ENCODE measurements around the gene ANKZF1.

ANKZF1 gene

GRCh38 chr2:219209236-219210195, 20.1 kb upstream of the ANKZF1 start:
- DNase-seq, result no peak

GRCh38 chr2:219210196-219210885, 19.3 kb upstream of the ANKZF1 start:
- DNase-seq, result no peak

GRCh38 chr2:219210886-219211362, 18.7 kb upstream of the ANKZF1 start:
- DNase-seq, result no peak

- no peak for DNase-seq
Measured at GRCh38 chr2:219213026-219213415, 16.6 kb upstream of the ANKZF1 start.

- DNase-seq, result no peak
Measured at GRCh38 chr2:219213486-219214071, 16.0 kb upstream of the ANKZF1 start.

GRCh38 chr2:219214141-219214540, 15.5 kb upstream of the ANKZF1 start:
- DNase-seq, result no peak

GRCh38 chr2:219214786-219215185, 14.8 kb upstream of the ANKZF1 start:
- DNase-seq, result no peak

- no peak for DNase-seq
Measured at GRCh38 chr2:219215871-219216534, 13.6 kb upstream of the ANKZF1 start.

- DNase-seq, result no peak
Measured at GRCh38 chr2:219216535-219216915, 13.1 kb upstream of the ANKZF1 start.

- DNase-seq, result peak; percentile 53
Measured at GRCh38 chr2:219218217-219218731, 11.3 kb upstream of the ANKZF1 start.

GRCh38 chr2:219218732-219219701, 10.6 kb upstream of the ANKZF1 start, which contains the start of gene ABCB6:
TSS of gene ABCB6 (minus strand) at chr2:219218958. CDS start at chr2:219218673, 285 bp downstream.
- DNase-seq, result peak; percentile 95

GRCh38 chr2:219219784-219220532, 9.6 kb upstream of the ANKZF1 start:
- DNase-seq, result no peak

GRCh38 chr2:219220652-219221402, 8.8 kb upstream of the ANKZF1 start:
- DNase-seq, result no peak

- no peak for DNase-seq
Measured at GRCh38 chr2:219221957-219222518, 7.6 kb upstream of the ANKZF1 start.

- DNase-seq, result no peak
Measured at GRCh38 chr2:219223831-219224610, 5.6 kb upstream of the ANKZF1 start.

GRCh38 chr2:219225350-219225749, 4.3 kb upstream of the ANKZF1 start:
- no peak for DNase-seq

- no peak for DNase-seq
Measured at GRCh38 chr2:219228041-219228910, 1.3 kb upstream of the ANKZF1 start.

GRCh38 chr2:219228911-219229304, 698 bp upstream of the ANKZF1 start:
- no peak for DNase-seq

All from NCI-H2171 (cell line).